ENCODE results near the gene EEPD1. TPM values are rescaled to one million over a fixed set of nuclear protein-coding genes. Genes with fewer than 3 reads are reported as not detected.

Gene EEPD1
- total and polyA plus RNA-seq, 8 donors, result 7.1 to 60.5 (median 10.0) TPM

DNA sequence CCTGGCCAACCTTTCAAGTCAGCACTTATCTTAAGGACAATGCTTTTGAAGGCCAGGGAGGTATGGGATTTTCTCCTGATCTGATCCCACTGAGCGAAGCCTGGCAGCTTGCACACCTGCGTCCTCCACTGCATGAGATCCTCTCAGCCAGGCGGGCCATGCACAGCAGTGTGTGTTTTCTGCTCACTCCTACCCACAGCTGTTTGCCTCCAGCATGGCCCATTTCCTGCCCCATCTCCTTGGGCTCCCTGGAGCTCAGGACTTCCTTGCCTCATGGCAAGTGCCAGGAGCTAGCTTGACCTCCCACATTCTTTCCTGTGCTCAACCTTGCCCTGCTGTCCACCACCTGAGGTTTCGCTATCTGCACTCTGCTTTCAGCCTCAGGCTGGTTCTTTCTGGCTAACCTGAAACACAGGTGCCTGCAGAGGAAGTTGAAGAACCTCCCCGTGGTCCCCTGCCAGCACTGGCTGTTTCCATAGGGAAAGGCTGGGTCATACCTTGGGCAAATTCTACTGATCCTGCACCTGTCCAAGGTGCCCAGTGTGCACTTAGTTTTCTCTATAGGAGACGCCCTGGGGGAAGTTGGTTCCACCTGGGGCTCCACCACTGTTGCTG, 43.9 kb upstream of the EEPD1 start:
- ATAC-seq (peak; percentile 42 to 64 (median 60)), DNase-seq (peak in 2 of 6 donors; percentile 43 to 46), FAIRE-seq (no peak)
- Histone ChIP-seq H3K27me3 (no peaks in the 10 kb centered on the region), H3K27ac (no peak overlapping the region), H3K9me3 (no peaks in the 10 kb centered on the region), H3K4me1 (no peaks in the 10 kb centered on the region), H3K36me3 (no peaks in the 10 kb centered on the region), H3K4me3 (no peak overlapping the region)
- 72 to 83% methylated on average over 6 of the region's 6 CpGs for WGBS, 2 donors
- no peak for TF ChIP-seq CTCF (IDR thresholded peaks at IDR 0.05)
- intact Hi-C loops (cut with DNase I), result no loop called here

DNA sequence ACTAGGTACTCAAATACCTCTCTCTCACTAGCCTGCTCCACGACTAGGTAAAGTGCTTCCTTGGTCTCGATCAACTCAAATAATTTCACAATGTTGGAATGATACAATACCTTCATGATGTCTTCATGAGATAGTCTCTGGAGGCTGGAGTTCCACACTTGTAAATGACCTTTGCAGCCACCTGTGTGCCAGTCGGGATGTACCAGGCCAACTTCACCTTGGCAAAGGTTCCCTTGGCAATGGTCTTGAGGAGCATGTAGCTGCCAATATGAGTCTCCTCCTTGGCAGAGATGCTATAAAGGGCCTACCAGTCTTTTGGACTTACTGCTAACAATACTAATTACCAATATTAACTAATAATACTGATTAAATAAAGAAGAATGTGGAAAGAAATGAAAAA, 42.5 kb upstream of the EEPD1 start:
- ATAC-seq (no peak), FAIRE-seq (no peak), DNase-seq (no peak)
- Histone ChIP-seq H3K4me1 (no peaks in the 10 kb centered on the region), H3K9me3 (no peaks in the 10 kb centered on the region), H3K27me3 (no peaks in the 10 kb centered on the region), H3K4me3 (no peak overlapping the region), H3K36me3 (no peaks in the 10 kb centered on the region), H3K27ac (no peak overlapping the region)
- WGBS, 2 donors, result 72 to 80% methylated on average over 3 of the region's 3 CpGs
- intact Hi-C loops (cut with DNase I), result no loop called here
- no peak for TF ChIP-seq CTCF (IDR thresholded peaks at IDR 0.05)

GRCh38 chr7:36112969-36113368, 40.1 kb upstream of the EEPD1 start:
- peaks cover 0 to 6% (median 0%) of the 10 kb centered on the region in 3 donors for H3K4me1 ChIP-seq
- no peak overlapping the region for H3K4me3 ChIP-seq
- no peak for TF ChIP-seq CTCF (IDR thresholded peaks at IDR 0.05)
- no peak for DNase-seq
- H3K27ac ChIP-seq, result no peak overlapping the region
- no peak for ATAC-seq
- WGBS, 2 donors, result 75 to 81% methylated on average over 2 of the region's 2 CpGs
- no peak for FAIRE-seq
- H3K27me3 ChIP-seq, result no peaks in the 10 kb centered on the region
- no peaks in the 10 kb centered on the region for H3K36me3 ChIP-seq
- H3K9me3 ChIP-seq, result no peaks in the 10 kb centered on the region
- intact Hi-C loops (cut with DNase I), result no loop called here

GRCh38 chr7:36114355-36114754, 38.7 kb upstream of the EEPD1 start:
- TF ChIP-seq CTCF (IDR thresholded peaks at IDR 0.05), result no peak
- 82 to 86% methylated on average over 1 of the region's 1 CpG for WGBS, 2 donors
- Histone ChIP-seq H3K36me3 (no peaks in the 10 kb centered on the region), H3K4me3 (no peak overlapping the region), H3K27ac (no peak overlapping the region), H3K4me1 (peaks cover 0 to 6% (median 0%) of the 10 kb centered on the region in 3 donors), H3K9me3 (no peaks in the 10 kb centered on the region), H3K27me3 (no peaks in the 10 kb centered on the region)
- no peak for ATAC-seq
- FAIRE-seq, result no peak
- intact Hi-C loops (cut with DNase I), result no loop called here
- no peak for DNase-seq
